GM06990 (cell line): Measurements from ENCODE around the gene EYA3.

Experiments used
- DNase-seq: peaks from one replicate; pipeline ENCODE4 v3.0.0-alpha.2; 2011; ENCODE audit not compliant: insufficient read length; ENCODE audit errors: extremely low read depth
- H3K27me3 ChIP-seq: replicated peaks from 2 replicates; pipeline ENCODE4 v1.6.0; 2011; ENCODE audit warnings: low read length; ENCODE audit not compliant: control insufficient read depth, insufficient read depth
- H3K36me3 ChIP-seq: 2 replicates; pipeline ENCODE4 v1.5.1; 2011; ENCODE audit warnings: low read length; ENCODE audit not compliant: control insufficient read depth, insufficient read depth
- H3K4me3 ChIP-seq: replicated peaks from 2 replicates; pipeline ENCODE4 v1.5.1; 2011; ENCODE audit warnings: low read depth, mild to moderate bottlenecking, control low read depth, low read length
- CTCF ChIP-seq: IDR thresholded peaks from 2 replicates; pipeline ENCODE4 v1.5.1; 2011; ENCODE audit warnings: low read length, control low read depth, mild to moderate bottlenecking, inconsistent platforms; ENCODE audit not compliant: insufficient read depth, poor library complexity, severe bottlenecking

The EYA3 gene

GRCh38 chr1:28056129-28056925 is 32.1 kb downstream of the EYA3 start:
- no peaks in the 10 kb centered on the region for H3K36me3 ChIP-seq
- no peak for TF ChIP-seq CTCF
- no peaks in the 10 kb centered on the region for H3K27me3 ChIP-seq
- DNase-seq = peak; percentile 43
- no peak overlapping the region for H3K4me3 ChIP-seq

GRCh38 chr1:28050776-28051175 is 37.6 kb downstream of the EYA3 start:
- no peak overlapping the region for H3K4me3 ChIP-seq
- H3K36me3 ChIP-seq = peaks cover 7% of the 10 kb centered on the region
- TF ChIP-seq CTCF = no peak
- no peak for DNase-seq
- no peaks in the 10 kb centered on the region for H3K27me3 ChIP-seq

GRCh38 chr1:28046716-28047115 is 41.7 kb downstream of the EYA3 start:
- no peak overlapping the region for H3K4me3 ChIP-seq
- H3K27me3 ChIP-seq = no peaks in the 10 kb centered on the region
- TF ChIP-seq CTCF = no peak
- peaks cover 7% of the 10 kb centered on the region for H3K36me3 ChIP-seq
- DNase-seq = no peak

GRCh38 chr1:28045777-28046176 is 42.6 kb downstream of the EYA3 start:
- Histone ChIP-seq H3K27me3 (no peaks in the 10 kb centered on the region), H3K36me3 (peaks cover 7% of the 10 kb centered on the region), H3K4me3 (no peak overlapping the region)
- no peak for TF ChIP-seq CTCF
- no peak for DNase-seq

GRCh38 chr1:28044399-28044798 is 44.0 kb downstream of the EYA3 start:
- no peak for TF ChIP-seq CTCF
- Histone ChIP-seq H3K27me3 (no peaks in the 10 kb centered on the region), H3K36me3 (peaks cover 7% of the 10 kb centered on the region), H3K4me3 (no peak overlapping the region)
- no peak for DNase-seq
